ENCODE results near the gene TRMT10B.

DNA sequence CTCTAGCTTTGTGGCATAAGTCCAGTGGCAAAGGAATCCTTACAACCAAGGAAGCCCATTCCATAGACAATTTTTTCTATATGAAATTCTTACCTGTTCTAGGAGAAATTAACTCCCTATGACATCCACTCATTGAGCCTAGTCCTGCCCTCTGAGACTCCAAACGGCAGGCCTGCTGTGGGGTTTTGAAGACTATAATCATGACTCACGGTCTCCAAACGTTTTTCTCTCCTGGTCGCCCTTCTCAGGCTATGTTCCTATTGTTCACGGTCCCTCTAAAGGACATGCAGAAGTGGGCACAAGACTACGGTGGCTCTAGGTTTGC is 30.6 kb downstream of the TRMT10B start:
- TF ChIP-seq TAF1 (IDR thresholded peaks at IDR 0.05; ENCODE audit: borderline replicate concordance, insufficient read depth, low read length) (no peak), POLR2AphosphoS5 (IDR thresholded peaks at IDR 0.05; ENCODE audit: low read depth, low read length) (no peak), SIN3A (IDR thresholded peaks at IDR 0.05; ENCODE audit: borderline replicate concordance, insufficient read depth, low read length) (no peak)
